Left lung (tissue), 10 donors: ENCODE measurements around the gene ERCC1. TPM values are rescaled to one million over a fixed set of nuclear protein-coding genes. Genes with fewer than 3 reads are reported as not detected.
A peak's percentile ranks its signal among the peaks of the same experiment; 100 is the strongest.

Source experiments
- ATAC-seq: fragments of 200-7000 bp; cut with Tn5 transposase; one replicate; pipeline ENCODE4 v1.9.1; 2020; ENCODE audit warnings: moderate library complexity
- DNase-seq, 4 donors: peaks; one replicate each; pipeline ENCODE4 v3.0.0-alpha.2; 2013 to 2020
- H3K27ac ChIP-seq, 2 donors: fragments of 200-600 bp; sonication (generic) in 1 of 2; one replicate each; pipeline versions ENCODE4 v1.5.0 to v1.8.0; 2020 to 2021
- H3K27me3 ChIP-seq, 2 donors: fragments of 200-600 bp; sonication (generic) in 1 of 2; one replicate each; pipeline versions ENCODE4 v1.5.0 to v1.8.0; 2020 to 2021
- H3K36me3 ChIP-seq, 2 donors: fragments of 200-600 bp; sonication (generic) in 1 of 2; one replicate each; pipeline versions ENCODE4 v1.5.0 to v1.8.0; 2020 to 2021
- H3K4me1 ChIP-seq, 2 donors: fragments of 200-600 bp; one replicate each; pipeline ENCODE4 v1.8.0; 2021
- H3K4me3 ChIP-seq, 2 donors: fragments of 200-600 bp; sonication (generic) in 1 of 2; one replicate each; pipeline versions ENCODE4 v1.5.0 to v1.8.0; 2020 to 2021; ENCODE audit warnings: mild to moderate bottlenecking in 1 of 2
- H3K9me3 ChIP-seq, 2 donors: fragments of 200-600 bp; sonication (generic) in 1 of 2; one replicate each; pipeline versions ENCODE4 v1.5.0 to v1.8.0; 2020 to 2021
- CTCF ChIP-seq, 2 donors: fragments of 200-600 bp; sonication (generic) in 1 of 2; IDR thresholded peaks; one replicate each; pipeline versions ENCODE4 v1.5.0 to v1.8.0; 2021; ENCODE audit warnings: antibody characterized with exemption in 2 of 2
- intact Hi-C, 2 donors: fragments of 100-400 bp; cut with DNase I; formaldehyde crosslinking; loops; one replicate each; pipeline versions ENCODE4 v1.11.2 to v1.14.2; 2022
- polyA plus RNA-seq, 6 donors: library from polyadenylated mRNA; unstranded; fragments of 120-200 nt; gene quantifications; one replicate each; pipeline ENCODE4 v1.2.1, GENCODE V29; 2013; ENCODE audit not compliant: insufficient read length in 6 of 6
- total RNA-seq, 2 donors: library from RNA; stranded (reverse); fragmentation: NEBNext Ultra II Directional; extraction: Animal tissue kit (Norgen Biotek cat#: 25700); gene quantifications; one replicate each; pipeline ENCODE4 v1.2.1, GENCODE V29; 2021
- donor health status: DM: no; HTN: yes; CAD: no.
- donor health status: DM: no; HTN: no; CAD: no.

ERCC1 gene
- total and polyA plus RNA-seq, 8 donors: 56.1 to 108 (median 85.1) TPM

GRCh38 chr19:45403272-45403671 is 20.4 kb downstream of the ERCC1 start:
- ATAC-seq (no peak), DNase-seq (no peak)
- Histone ChIP-seq H3K4me3 (peak overlapping the region in 1 of 2 donors; percentile 70), H3K4me1 (peaks cover 30 to 64% of the 10 kb centered on the region in 2 donors), H3K9me3 (no peaks in the 10 kb centered on the region), H3K36me3 (no peaks in the 10 kb centered on the region), H3K27me3 (peaks cover 0 to 47% of the 10 kb centered on the region in 2 donors), H3K27ac (peak overlapping the region; percentile 33 to 39)
- no peak for TF ChIP-seq CTCF (IDR thresholded peaks at IDR 0.05)
- intact Hi-C loops: no loop called here

- peak overlapping the region; percentile 33 to 39 for H3K27ac ChIP-seq
- peaks cover 28 to 64% of the 10 kb centered on the region in 2 donors for H3K4me1 ChIP-seq
- ATAC-seq: peak; percentile 0
- no peaks in the 10 kb centered on the region for H3K36me3 ChIP-seq
- H3K9me3 ChIP-seq: no peaks in the 10 kb centered on the region
- intact Hi-C loops: no loop called here
- H3K27me3 ChIP-seq: peaks cover 0 to 55% of the 10 kb centered on the region in 2 donors
- peak overlapping the region in 1 of 2 donors; percentile 16 for H3K4me3 ChIP-seq
- TF ChIP-seq CTCF (IDR thresholded peaks at IDR 0.05): peak in 1 of 2 donors; percentile 53
- DNase-seq: peak in 2 of 4 donors; percentile 55 to 87
Observed at GRCh38 chr19:45402298-45403061, 21.2 kb downstream of the ERCC1 start.

- DNase-seq: no peak
- no peak for TF ChIP-seq CTCF (IDR thresholded peaks at IDR 0.05)
- no peak for ATAC-seq
- Histone ChIP-seq H3K4me1 (peaks cover 21 to 57% of the 10 kb centered on the region in 2 donors), H3K9me3 (no peaks in the 10 kb centered on the region), H3K27ac (no peak overlapping the region), H3K27me3 (peaks cover 0 to 60% of the 10 kb centered on the region in 2 donors), H3K4me3 (no peak overlapping the region), H3K36me3 (peaks cover 0 to under 1% of the 10 kb centered on the region in 2 donors)
- intact Hi-C loops: no loop called here
Observed at GRCh38 chr19:45401815-45402214, 21.9 kb downstream of the ERCC1 start.

GRCh38 chr19:45400192-45400591 is 23.5 kb downstream of the ERCC1 start:
- ATAC-seq: no peak
- no peak for DNase-seq
- Histone ChIP-seq H3K27ac (no peak overlapping the region), H3K4me3 (no peak overlapping the region), H3K4me1 (peaks cover 19 to 50% of the 10 kb centered on the region in 2 donors), H3K27me3 (peaks cover 0 to 70% of the 10 kb centered on the region in 2 donors), H3K36me3 (peaks cover 0 to 14% of the 10 kb centered on the region in 2 donors), H3K9me3 (no peaks in the 10 kb centered on the region)
- intact Hi-C loops: no loop called here
- no peak for TF ChIP-seq CTCF (IDR thresholded peaks at IDR 0.05)

GRCh38 chr19:45395821-45396617 is 27.7 kb downstream of the ERCC1 start:
- ATAC-seq (no peak), DNase-seq (no peak)
- H3K36me3 ChIP-seq: peaks cover 0 to 21% of the 10 kb centered on the region in 2 donors

More at GRCh38 chr19:45395821-45396617, 27.7 kb downstream of the ERCC1 start:
- Histone ChIP-seq H3K4me3 (no peak overlapping the region), H3K27me3 (peaks cover 0 to 34% of the 10 kb centered on the region in 2 donors), H3K27ac (no peak overlapping the region), H3K4me1 (peaks cover 0 to 16% of the 10 kb centered on the region in 2 donors), H3K9me3 (no peaks in the 10 kb centered on the region)
- no peak for TF ChIP-seq CTCF (IDR thresholded peaks at IDR 0.05)
- intact Hi-C loops: no loop called here
